Camera-type eye (tissue), 1 donor: ENCODE measurements around the gene PEX11G. TPM values are rescaled to one million over a fixed set of nuclear protein-coding genes. Genes with fewer than 3 reads are reported as not detected.

Experiments used
- total RNA-seq: library from RNA; depleted of rRNA; stranded (reverse); fragments of >200 nt; gene quantifications from one replicate; pipeline ENCODE4 v1.2.3, GENCODE V29; 2014

PEX11G gene
- 2.3 TPM for total RNA-seq

DNA sequence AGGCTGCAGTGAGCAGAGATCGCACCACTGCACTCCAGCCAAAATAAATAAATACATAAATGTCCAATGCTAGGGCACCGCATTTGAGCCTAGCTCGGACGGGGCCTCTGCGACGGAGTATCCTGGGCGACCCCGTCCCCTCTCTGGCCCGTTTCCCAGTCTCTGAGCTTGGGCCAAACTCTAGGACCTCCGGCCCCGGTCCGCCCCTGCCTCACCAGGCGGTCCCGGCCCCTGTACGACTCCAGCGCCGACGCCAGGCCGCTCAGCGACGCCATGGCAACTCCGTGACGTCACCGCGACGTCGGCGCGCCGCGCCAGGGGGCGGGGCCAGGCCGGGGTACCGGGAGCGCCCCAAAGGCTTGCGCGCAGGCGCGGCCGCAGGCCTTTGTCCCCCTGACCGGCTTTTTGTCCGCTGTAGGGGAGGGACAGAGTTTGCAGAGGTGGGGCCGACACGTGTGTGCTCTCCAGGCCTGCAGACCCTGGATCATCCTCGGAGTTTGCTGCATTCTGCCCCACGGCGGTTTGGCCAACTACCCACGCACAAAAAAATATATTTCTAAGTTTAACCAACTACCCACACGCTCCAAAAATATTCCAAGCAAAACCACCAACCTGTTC, at the start of gene PEX11G:
TSS of gene PEX11G (minus strand) at position 300 of the 618 bp plus-strand sequence. CDS start at position 275, 25 bp downstream.

DNA sequence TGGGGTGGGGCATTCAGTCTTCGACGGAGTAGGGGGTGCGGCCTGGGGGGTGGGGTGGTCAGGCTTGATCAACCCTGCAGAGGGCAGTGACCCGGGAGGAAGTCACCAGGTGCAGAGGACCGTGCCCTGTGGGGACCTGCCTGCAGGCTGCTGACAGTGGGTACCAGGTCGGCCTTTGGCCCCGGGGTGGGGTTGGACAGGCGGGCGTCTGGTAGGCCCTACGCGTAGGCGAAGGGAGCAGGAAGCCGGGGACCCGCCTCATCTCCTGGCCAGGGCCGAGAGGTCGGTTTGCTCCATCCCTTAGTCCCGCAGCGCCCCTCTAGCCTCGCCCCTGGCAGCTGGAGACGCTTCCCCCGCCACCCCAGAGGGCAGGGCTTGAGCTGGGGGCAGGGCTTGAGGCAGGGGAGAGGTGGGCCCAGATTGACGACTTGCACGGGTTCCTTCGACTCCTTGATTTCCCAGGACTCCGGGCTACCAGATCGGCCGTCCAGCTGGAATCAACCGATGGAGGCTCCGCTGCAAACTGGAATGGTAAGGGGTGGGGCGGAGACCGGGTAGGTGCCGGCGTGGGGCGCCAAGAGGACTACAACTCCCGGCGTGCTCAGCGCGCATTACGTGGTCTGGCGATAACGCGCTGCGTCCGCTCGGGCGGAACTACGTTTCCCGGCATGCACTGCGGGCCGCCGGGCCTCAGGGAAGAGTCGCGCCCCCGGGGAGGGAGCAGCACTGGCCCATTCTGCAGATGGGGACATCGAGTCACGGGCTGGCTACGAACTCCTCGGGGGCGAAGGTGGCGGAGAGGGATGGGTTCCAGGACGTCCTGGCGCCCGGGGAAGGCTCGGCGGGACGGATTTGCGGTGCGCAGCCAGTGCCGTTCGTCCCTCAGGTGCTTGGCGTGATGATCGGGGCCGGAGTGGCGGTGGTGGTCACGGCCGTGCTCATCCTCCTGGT, 46.5 kb upstream of the PEX11G start, which contains the start of gene PNPLA6:
TSS of gene PNPLA6 (plus strand) at position 671 of the 951 bp plus-strand sequence. CDS start at position 743, 72 bp downstream.

DNA sequence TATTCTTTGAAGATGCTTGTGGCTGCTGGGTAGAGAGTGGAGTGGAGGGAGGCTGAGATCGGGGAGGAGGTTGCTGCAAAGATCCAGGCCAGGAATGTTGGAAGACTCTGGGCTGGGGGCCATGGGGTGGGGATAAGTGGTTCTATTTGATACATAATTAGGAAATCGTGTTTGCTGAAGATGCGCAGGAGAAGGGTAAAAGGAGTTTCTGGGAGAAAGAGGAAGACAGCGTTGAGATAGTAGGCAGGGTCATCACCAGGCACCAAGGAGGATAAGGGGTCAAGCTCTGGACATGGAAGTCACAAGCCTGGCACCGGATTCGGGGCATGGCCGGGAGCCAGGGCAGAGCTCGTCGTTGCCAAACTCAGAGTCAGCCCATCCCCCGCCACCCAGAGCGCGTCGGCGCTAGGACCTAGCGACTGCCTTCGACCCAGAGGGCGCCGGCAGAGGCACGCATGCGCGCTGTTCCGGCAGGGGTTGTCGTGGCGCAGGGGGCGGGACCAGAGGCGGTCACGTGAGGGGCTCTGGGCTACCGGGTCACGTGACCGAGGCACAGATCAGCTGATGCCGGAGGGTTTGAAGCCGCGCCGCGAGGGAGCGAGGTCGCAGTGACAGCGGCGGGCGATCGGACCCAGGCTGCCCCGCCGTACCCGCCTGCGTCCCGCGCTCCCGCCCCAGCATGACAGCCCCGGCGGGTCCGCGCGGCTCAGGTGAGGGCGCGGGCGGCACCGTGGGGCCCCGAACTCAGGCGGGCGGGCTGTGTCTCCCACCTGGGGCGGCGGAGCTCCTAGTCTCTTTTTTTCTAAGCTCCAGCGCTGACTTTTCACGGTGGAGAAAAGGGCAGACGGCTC, 33.5 kb upstream of the PEX11G start, which contains the start of gene MCOLN1:
TSS of gene MCOLN1 (plus strand) at position 553 of the 851 bp plus-strand sequence. CDS start at position 680, 127 bp downstream.

DNA sequence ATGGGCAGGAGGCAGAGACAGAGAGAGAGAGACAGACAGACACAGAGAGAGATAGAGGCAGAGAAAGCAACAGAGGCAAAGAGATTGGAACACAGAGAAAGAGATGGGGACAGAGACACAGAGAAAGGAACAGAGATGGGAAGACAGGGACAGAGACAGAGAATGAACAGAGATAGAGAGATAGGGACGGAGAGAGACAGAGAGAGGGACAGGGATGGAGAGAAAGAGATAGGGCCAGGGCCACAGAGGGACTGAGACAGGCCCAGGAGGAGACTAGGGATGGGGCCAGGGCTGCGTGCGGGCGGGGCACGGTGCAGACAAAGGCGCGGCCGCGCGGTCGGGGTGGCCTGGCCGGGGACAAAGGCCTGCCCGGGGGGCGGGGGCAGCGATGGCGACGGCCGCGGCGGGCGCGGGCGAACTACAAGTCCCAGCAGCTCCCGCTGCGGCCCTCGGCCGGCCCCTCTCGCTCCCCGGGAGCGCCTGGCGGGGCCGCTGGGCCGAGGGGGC, 26.9 kb upstream of the PEX11G start, which contains the start of gene ZNF358:
TSS of gene ZNF358 (plus strand) at position 459 of the 507 bp plus-strand sequence. CDS start 3,140 bp downstream, outside the sequence.

Other genes with a start within 250 kb of the PEX11G start
- 74.1 TPM for gene INSR, start 194.6 kb downstream of the PEX11G start, total RNA-seq
- gene ARHGEF18, start 140.1 kb downstream of the PEX11G start, total RNA-seq = 44.6 TPM
- 28.1 TPM for gene ZNF358, start 27.1 kb upstream of the PEX11G start, total RNA-seq
- gene MCOLN1, start 33.6 kb upstream of the PEX11G start, total RNA-seq = 10.2 TPM
- 59.0 TPM for gene PNPLA6, start 46.7 kb upstream of the PEX11G start, total RNA-seq
- 13.7 TPM for gene CAMSAP3, start 106.8 kb upstream of the PEX11G start, total RNA-seq
- 49.8 TPM for gene XAB2, start 140.5 kb upstream of the PEX11G start, total RNA-seq
- gene PET100, start 140.8 kb upstream of the PEX11G start, total RNA-seq = 6.2 TPM
- gene PCP2, start 144.7 kb upstream of the PEX11G start, total RNA-seq = 12.3 TPM
- 12.3 TPM for gene STXBP2, start 148.1 kb upstream of the PEX11G start, total RNA-seq
- not detected for gene RETN, start 180.0 kb upstream of the PEX11G start, total RNA-seq
- gene MCEMP1, start 188.1 kb upstream of the PEX11G start, total RNA-seq = not detected
- 36.9 TPM for gene TRAPPC5, start 191.8 kb upstream of the PEX11G start, total RNA-seq
- not detected for gene FCER2, start 213.1 kb upstream of the PEX11G start, total RNA-seq
- 0.71 TPM for gene CLEC4G, start 243.1 kb upstream of the PEX11G start, total RNA-seq